HTR-8/SVneo (cell line): Measurements from ENCODE around the gene VARS1.

Experiments
- DNase-seq: peaks from one replicate; pipeline ENCODE4 v3.0.0; 2011; ENCODE audit warnings: low spot score, mixed read lengths; ENCODE audit not compliant: insufficient read length
- FAIRE-seq: peaks from 2 replicates; lab custom pipeline; 2011; peaks lifted over from hg19 to GRCh38; lab: Jason Lieb, UNC

Gene VARS1

DNA sequence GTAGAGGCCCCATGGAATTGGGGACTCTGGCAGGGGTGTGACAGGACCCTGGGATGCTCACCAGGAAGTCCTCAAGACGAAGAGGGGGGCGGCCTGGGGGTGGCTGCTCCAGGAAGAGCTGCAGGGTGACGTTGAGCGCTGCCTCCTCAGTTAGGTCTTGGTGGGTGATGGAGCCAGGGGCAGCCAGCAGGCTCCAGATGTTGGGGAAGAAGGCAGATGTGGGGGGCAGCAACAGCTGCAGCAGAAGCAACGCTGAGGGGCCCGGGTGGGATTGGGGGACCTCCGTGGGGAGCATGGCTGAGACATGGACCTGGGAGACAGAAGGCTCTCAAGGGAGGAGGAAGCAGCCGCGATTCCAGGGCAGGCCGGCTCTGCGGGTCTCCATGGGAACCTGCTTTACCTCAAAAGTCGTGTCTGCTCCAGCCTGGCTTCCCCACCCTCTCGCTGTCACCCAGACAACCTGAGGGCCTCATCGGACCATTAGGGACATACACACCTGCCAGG, 19.0 kb downstream of the VARS1 start:
- FAIRE-seq (no peak), DNase-seq (no peak)

DNA sequence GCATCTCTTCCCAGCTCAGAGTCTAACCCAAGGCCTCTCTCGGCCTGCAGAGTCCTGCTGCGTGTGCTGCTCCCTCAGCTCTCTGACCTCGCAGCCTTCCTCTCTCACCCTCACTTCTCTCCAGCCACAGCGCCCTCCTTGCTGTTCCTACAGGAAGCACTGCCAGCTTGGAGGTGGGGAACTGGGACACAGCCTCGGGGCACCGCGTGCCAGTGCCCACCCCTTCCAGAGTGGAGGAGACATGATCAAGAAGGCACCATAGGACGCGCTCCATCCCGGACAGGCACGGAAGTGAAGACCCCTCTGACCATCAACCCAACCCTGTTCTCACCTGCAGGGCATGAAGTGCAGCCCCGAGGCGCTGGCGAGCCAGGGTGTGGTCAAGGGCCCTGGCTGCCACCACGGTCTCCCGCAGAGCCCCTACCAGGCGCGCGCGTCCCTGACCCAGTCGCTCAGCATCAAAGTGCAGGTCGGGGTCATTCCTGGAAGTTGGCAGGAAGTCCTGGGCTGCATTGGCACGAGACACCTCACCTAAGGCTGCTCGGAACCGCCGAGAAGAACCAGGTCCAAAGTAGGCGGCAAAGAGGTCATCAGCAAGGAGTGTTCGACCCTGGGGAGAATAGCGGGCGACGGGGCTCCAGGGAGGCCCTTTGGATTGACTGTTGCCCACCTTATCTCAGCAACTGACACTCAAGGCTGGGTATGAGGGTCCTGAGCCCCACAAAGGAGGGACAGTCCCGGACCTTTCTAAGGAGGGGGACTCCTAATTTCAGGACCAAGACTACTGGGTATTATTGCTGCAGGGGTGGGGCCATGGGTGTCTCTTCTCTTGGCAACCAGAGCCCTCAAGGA, 19.7 kb downstream of the VARS1 start:
- FAIRE-seq: no peak

DNA sequence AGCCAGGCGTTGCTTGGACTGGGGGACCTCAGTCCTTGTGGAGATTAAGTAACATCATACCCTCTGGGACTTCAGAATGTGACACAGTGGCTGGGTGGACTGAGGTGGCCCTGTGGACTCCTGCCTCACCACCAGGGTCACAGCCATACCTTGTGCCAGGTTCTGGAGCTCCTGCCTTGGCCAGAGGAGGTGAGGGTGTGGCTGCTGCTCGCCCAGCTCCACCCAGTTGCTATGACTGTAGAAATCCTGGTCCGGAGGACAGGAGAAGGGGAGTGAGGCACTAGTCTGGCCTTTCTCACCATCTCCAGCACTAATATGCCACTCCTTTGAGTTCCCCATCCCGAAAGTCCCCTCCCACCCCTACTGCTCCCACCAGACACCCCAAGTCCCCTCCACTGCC, 20.4 kb downstream of the VARS1 start:
- FAIRE-seq (no peak), DNase-seq (no peak)

More for the DNA sequence above, 19.7 kb downstream of the VARS1 start:
- no peak for DNase-seq

DNA sequence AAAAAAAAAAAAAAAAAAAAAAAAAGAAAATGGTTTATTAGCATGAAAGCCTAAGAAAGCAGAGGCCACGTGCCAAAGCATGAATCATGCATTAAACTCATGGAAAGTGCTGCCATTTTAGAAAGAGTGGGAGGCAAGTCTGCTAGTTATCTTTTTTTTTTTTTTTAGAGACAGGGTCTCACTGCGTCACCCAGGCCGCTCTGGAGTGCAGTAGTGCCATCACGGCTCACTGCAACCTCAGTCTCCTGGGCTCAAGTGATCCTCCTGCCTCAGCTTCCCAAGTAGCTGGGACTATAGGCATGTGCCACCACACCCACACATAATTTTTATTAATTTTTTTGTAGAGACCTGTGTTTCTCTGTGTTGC, 23.6 kb downstream of the VARS1 start:
- DNase-seq (no peak), FAIRE-seq (no peak)

DNA sequence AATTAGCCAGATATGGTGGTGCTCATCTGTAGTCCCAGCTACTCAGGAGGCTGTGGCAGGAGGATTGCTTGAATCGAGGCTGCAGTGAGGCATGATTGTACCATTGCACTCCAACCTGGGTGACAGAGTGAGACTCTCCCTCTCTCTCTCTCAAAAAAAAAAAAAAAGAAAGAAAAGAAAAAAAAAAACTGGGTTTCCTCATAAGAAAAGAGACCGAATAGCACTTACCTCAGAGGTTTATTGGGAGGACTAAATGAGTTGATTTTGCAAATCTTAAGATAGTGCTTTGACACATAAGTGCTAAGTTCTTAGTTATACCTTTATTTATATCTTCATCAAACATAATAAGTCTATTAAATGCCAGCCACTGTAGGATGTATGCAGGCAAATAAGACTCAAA, 24.7 kb downstream of the VARS1 start:
- DNase-seq (no peak), FAIRE-seq (no peak)

DNA sequence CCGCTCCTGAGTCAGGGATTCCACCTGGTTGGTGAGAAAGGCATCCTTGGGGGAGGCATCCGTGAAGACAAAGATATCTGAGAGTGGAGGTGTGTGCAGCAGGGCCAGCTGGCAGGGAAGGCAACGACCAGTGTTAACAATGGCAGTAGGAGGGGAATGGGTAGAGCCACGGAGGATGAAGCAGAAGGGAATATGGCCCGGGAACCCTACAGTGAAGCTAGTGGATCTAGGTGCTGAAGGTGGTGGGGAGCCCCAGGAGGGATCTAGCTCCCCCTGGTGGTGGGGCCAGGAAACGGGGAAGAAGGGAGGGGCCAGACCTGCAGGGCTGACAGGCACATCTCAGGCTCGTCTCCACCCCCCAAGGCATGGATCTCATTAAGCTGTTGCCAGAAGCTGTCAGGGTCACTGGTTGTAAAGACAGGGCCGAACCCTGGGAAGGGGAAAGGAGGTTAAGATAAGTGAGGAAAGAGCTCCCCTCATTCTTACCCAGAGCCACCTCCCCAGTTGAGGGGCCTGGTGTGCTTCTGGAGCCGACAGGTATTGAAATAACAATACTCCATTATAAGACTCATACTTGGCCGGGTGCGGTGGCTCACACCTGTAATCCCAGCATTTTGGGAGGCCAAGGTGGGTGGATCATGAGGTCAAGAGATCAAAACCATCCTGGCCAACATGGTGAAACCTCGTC, 25.7 kb downstream of the VARS1 start:
- FAIRE-seq (peak; percentile 55), DNase-seq (peak; percentile 89)

DNA sequence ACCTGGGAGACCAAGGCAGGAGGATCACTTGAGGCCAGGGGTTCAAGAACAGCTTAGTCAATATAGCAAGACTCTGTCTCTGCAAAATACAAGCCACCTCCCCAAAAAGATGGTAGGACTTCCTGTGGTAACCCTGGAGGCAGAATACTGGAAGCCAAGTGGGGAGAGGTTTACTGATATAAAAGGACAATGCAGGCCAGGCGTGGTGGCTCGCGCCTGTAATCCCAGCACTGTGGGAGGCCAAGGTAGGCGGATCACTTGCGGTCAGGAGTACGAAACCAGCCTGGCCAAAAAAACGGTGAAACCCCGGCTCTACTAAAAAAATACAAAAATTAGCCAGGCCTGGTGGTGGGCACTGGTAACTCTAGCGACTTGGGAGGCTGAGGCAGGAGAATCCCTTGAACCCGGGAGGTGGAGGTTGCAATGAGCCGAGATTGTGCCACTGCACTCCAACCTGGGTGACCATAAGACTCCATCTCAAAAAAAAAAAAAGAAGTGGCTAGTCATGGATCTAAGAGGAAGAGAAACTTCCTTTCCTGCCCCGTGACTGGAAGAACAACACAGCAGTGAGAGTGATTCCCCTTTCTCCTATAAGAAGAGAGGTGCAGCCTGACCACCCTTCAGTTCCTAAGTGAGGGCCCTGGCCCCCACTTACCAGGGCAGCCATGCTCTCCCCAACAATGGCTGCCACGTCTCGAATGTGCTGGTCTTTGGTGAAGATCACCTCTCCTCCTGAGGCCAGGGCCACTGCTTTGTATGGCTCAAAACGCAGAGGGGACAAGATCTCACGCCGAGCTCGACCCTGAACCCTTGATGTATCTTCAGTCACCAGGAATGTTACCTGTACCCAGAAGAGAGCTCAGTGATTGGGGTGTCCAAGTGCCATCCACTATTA, 26.9 kb downstream of the VARS1 start:
- no peak for DNase-seq
- FAIRE-seq: no peak

DNA sequence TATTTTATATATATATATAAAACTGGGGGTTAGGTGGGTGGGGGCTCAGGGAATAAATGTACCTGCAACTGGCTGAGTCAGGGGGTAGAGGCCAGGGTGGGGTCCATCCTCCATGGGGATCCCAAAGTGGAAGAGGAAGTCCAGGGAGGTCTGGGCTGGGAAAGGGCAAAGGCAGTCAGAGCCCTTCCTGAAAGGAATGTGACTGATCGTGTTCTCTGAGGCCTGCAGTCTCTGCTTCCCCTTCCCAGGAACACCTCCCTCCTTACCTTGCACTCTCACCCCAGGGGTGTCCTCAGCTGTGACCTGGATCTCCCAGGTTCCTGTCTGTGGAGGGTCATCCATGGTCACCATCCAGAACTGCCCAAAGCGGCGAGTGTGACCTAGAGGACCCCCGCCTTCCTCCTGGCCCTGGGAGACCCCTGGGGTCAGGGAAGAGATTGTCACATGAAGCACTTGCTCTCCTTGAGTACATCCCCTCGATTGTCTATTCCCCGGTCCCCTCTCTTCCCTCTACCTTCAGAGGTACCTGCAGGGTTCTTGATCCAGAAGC, 28.4 kb downstream of the VARS1 start:
- no peak for FAIRE-seq
- DNase-seq: no peak

DNA sequence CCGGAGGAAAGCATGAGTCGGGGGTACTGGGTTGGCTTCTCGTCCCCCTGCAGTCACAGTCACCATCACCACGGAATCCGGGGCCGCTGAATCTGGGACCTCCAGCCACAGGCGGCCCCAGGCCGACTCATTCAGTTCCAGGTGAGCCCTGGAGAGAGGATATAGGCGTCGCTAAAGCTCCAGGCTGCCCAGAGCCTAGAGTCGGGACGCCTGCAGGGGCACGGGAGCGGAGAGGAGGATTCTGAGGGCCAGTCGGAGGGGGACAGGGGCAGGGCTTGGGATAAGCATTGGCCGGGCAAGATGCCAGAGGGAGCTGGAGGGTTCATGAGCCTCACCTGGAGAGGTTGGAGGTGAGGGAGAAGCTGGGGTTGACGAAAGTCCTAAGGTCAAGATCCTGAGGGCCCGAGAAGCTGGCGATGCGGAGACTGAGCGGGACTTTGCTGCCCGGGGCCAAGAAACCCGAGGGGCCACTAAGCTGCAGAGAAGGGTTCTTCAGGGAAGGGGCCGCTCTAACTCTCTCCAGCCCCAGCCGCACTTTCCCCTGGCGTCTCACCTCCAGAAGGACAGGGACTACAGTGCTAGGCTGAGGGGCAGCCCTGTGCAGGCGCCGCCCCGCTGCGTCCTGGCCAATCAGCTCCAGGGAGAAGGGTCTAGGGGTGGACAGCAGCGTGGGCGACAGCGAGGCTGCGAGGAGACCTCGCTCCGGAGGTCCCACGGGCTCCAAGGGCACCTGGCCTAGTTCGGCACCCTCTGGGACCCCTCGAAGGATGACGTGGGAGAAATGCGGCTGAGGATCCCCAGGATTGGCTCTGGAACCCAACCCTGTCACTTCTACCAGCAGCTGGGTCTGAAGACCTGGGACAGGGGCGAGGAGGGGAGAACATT, 29.4 kb downstream of the VARS1 start:
- no peak for FAIRE-seq
- DNase-seq: no peak

DNA sequence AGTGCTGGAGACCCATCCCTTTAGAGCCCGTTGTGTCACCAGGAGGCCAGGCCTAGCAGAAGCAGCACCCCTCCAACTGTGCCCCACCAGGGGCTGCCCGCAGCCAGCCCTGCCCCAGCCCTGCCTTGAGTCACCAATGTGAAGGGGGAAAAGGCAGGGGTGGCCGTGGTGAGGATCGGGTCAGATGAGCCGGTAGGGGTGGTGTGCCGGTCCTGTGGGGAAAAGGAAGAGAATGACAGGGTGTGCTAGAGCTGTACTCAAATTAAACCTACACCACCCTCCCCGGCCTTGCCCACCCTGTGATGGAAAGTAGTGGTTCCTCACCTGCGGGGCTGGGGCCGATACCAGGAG, 30.0 kb downstream of the VARS1 start:
- no peak for FAIRE-seq
- no peak for DNase-seq

DNA sequence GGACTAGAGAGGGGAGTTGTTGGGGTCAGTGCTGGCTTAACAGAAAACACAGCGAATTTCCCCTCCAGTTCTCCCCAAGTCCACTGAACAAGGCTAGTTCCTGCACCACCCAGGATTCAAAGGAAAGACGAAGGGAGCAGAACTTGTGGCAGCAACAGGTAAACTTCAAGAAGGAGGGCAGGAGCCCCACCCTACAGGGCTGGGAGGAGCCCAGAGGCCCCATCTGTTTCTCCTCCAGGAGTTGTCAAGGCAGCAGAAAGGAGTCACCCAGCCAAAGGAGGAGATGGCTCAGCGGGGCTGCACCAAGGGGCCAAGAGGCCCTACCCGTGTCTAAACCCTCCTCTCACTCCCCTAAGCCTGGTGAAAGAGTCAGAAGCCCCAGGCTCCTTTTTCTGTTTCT, 31.4 kb downstream of the VARS1 start:
- no peak for DNase-seq

DNA sequence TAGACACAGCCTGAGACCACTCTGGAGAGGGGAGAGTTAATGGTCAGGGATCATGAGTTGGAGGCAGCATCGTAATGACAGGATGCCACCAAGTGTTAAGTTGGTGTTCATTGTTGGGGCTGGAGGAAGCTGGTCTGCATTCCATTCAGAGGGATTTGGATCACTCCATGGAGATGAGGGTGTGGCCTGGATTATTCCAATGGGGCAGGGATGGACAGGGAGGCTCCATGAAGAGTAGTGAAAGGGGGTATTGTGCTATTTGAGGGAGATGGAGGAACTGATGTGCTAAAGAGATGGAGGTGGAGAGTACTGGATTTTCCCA, 32.0 kb downstream of the VARS1 start:
- FAIRE-seq (peak; percentile 48), DNase-seq (peak; percentile 32)

More for the DNA sequence above, 31.4 kb downstream of the VARS1 start:
- FAIRE-seq: no peak

DNA sequence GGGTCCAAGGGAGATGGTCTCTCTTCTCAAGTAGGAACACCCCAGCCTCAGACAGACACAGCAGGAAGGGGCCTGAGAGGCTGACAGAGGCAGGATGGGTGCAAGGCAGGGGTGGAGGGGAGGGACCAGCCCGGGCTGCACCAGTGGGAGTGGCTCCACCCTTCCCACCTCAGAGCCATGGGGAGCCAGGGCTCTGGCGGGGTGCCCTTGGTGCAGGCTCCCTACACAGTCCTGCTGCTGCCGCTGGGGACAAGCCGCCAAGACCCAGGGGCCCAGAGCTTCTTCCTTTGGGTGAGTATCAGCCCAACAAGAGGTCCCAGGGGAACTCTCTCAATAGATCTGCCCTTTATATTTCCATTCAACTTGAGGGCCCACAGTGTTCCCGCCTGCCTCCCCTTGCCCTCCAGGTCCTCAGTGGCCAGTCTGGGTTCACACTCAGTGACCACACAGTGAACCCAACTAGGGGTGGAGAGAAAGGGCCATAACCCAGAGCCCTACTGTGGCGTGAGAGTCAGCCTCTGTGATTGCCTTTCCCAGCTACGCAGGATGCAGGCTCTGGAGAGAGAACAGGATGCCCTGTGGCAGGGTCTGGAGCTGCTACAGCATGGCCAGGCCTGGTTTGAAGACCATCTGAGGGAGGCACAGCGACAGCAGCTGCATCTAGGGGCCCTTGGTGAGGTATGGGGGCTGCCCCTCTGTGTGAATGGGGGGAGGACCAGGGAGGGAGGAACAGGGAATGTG, 32.5 kb downstream of the VARS1 start:
- FAIRE-seq (no peak), DNase-seq (no peak)

DNA sequence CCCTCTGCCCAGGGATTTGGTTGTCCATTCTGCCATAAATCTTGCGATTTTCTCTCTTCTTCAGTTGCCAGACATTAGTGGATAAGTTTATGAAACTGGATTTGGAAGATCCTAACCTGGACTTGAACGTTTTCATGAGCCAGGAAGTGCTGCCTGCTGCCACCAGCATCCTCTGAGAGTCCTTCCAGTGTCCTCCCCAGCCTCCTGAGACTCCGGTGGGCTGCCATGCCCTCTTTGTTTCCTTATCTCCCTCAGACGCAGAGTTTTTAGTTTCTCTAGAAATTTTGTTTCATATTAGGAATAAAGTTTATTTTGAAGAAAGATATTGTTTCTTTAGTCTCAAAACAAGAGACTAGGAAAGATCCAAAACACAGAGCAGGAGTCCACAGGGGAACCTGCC, 33.2 kb downstream of the VARS1 start, which contains the start of gene SAPCD1:
SAPCD1 (plus strand) TSS at position 301 of the 400 bp plus-strand sequence. CDS start 399 bp downstream, outside the sequence.
- DNase-seq: no peak
- no peak for FAIRE-seq

DNA sequence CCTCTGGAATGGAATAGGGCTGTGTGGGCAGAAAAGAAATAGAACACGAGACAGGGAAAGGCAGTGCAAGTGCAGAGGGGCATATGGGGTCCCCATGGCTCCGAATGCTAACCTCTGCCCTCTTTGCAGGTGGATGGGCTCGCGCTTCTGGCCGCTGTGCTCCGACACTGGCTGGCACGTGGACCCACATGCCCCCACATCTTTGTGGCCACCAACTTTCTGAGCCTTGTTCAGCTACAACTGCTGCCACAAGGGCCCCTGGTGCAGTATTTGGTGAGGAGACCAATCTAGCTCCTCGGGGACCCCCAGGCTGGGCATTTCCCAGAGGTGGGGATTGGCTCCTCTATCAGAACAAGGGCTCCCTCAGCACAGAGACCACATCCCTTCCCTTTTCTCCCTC, 34.2 kb downstream of the VARS1 start:
- DNase-seq (no peak), FAIRE-seq (no peak)

DNA sequence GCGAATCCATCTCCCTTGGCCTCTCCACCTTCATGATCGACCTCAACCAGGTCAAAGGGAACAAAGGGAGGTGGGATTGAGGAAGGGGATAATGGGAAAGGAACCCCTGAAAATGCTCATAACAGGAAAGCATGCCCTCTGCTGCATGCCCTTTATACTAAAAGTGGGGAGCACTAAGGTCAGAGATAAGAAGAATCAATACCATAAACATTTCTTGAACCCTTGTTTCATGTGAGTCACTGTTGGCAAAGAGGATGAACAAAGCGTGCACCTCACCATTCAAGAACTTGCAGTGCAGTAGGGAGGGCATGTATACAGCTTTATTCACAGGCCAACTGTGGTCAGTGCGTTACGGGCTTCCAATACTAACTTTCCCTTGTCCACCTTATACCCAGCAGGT, 34.8 kb downstream of the VARS1 start:
- no peak for DNase-seq
- no peak for FAIRE-seq

DNA sequence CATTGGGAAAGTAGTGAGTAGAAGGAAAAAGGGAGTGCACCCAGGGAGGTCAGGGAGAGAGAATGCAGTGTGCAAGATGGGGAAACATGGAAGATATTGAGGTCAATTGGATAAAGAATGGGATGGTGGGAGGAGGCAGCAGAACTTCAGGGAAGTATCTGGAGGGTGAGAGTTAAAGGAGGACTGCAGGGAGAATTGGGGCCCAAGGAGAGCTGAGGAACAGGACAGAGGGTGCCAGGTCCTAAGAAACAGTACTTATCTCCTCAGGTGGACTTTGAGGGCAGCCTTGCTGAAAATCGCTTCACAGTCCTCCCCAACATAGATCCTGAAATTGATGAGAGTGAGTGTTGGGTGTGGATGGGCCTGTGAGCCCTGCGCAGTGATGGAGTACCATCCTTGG, 37.3 kb downstream of the VARS1 start:
- FAIRE-seq: no peak
- no peak for DNase-seq

DNA sequence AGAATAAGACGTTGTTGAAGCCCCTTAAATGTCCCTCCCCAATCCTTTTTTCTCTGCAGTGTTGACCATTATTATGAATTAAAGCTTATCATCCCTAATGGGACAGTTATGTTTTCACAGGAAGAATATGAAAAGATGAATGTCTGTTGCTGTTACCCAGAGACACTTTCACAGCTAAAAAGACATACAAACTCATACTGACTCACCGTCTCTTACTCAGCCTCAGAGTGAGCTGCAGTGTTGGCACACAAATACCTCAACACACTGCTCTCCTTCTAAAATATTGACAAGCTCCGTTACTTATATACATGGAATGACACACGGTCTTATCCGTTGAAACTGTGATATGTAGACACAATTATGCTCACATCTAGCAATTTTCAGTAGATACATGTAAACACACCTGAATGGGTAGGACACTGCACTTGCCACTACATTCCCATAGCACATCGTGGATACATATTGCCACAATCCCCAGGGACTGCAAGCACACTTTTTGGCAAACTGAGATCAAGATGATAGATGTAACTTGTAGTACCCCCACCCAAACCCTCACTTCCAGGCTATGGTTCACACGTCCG, 42.7 kb downstream of the VARS1 start:
- no peak for FAIRE-seq
- DNase-seq: no peak
